Central memory CD8-positive, alpha-beta T cell (primary cell): ENCODE measurements around the gene DIAPH3.
"Not testable (repeated sequence)": the region's sequence is repeated elsewhere in the genome, so short reads cannot be mapped to it uniquely, and the experiment has no call there.

Source experiments
- ATAC-seq: fragments of 150-1000 bp; cut with Tn5 transposase; replicated peaks from 2 replicates; pipeline ENCODE4 v1.10.0; 2022; ENCODE audit warnings: mild to moderate bottlenecking, moderate FRiP score, moderate number of reproducible peaks; ENCODE audit not compliant: poor library complexity, severe bottlenecking; ENCODE audit errors: extremely low read depth
- DNase-seq, 2 donors: peaks; one replicate each; pipeline ENCODE4 v3.0.0; 2021; ENCODE audit warnings: low spot score in 2 of 2
- H3K27ac Mint-ChIP-seq: one replicate; pipeline ENCODE4 v1.8.0; 2022; ENCODE audit warnings: low read depth, mild to moderate bottlenecking, moderate library complexity, mixed read lengths
- H3K27me3 Mint-ChIP-seq: one replicate; pipeline ENCODE4 v1.8.0; 2022; ENCODE audit warnings: mixed read lengths
- H3K36me3 Mint-ChIP-seq: one replicate; pipeline ENCODE4 v1.8.0; 2022; ENCODE audit warnings: mild to moderate bottlenecking, moderate library complexity, mixed read lengths; ENCODE audit not compliant: insufficient read depth
- H3K4me1 Mint-ChIP-seq: one replicate; pipeline ENCODE4 v1.8.0; 2022; ENCODE audit warnings: mixed read lengths
- H3K4me3 Mint-ChIP-seq: one replicate; pipeline ENCODE4 v1.8.0; 2022; ENCODE audit warnings: mild to moderate bottlenecking, moderate library complexity, mixed read lengths
- H3K9me3 Mint-ChIP-seq: one replicate; pipeline ENCODE4 v1.8.0; 2022; ENCODE audit warnings: mixed read lengths

DIAPH3 gene

DNA sequence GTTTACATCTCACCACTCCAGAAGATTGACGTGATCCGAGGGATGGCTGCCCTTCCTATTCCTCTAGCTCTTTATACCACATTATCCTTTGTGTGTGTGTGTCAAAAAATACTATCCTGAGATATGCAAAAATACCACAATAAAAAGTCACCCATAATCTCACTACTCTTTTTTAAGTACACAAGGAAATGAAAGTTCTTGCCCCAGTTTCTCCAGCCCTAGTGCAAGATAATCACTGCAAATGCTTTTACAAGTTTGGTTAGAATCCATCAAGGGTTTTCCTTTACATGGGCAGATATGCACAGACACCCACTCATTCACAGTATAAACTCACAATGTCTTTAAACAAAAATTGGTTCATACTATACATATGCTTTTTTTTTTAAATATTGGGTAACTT, 89.3 kb downstream of the DIAPH3 start:
- no peaks in the 10 kb centered on the region for H3K9me3 Mint-ChIP-seq
- no peaks in the 10 kb centered on the region for H3K36me3 Mint-ChIP-seq
- no peaks in the 10 kb centered on the region for H3K4me1 Mint-ChIP-seq
- H3K4me3 Mint-ChIP-seq = no peak overlapping the region
- ATAC-seq = no peak
- H3K27me3 Mint-ChIP-seq = no peaks in the 10 kb centered on the region
- DNase-seq = no peak
- H3K27ac Mint-ChIP-seq = no peak overlapping the region

DNA sequence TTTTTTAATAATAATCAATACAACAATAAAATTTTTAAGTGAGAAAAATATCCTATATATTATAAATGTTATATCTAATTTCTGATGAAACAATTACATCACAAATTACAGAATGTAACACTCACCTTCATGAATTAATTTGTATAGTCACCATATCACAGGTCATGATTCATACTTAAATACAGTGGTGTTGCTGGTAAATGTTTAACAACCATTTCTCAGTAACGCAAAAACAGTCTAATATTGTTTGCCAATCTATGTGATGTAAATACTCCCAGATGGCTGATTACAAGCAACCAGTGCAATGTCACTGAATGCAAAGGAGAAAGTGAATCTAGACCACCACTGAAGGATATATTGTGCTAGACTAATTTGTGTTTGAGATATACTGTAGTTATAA, 97.5 kb downstream of the DIAPH3 start:
- Mint-ChIP-seq H3K4me1 (no peaks in the 10 kb centered on the region), H3K36me3 (peaks cover 3% of the 10 kb centered on the region), H3K9me3 (no peaks in the 10 kb centered on the region), H3K4me3 (no peak overlapping the region), H3K27me3 (no peaks in the 10 kb centered on the region), H3K27ac (no peak overlapping the region)
- ATAC-seq (no peak), DNase-seq (no peak)

DNA sequence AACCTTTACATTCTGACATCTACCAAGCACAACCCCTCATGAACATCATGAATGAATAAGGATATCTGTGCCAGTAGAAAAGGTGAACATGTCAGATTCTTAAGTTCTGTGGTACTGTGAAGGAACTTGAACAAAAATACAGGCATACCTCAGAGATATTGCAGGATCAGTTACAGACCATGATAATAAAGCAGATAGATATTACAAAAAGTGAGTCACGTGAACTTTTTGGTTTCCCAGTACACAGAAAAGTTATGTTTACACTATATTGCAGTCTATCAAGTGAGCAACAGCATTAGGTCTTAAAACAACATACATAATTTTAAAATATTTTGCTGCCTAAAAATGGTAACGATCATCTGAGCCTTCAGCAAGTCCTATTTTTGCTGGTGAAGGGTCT, 101.2 kb downstream of the DIAPH3 start:
- Mint-ChIP-seq H3K4me3 (no peak overlapping the region), H3K27ac (no peak overlapping the region), H3K9me3 (no peaks in the 10 kb centered on the region), H3K4me1 (no peaks in the 10 kb centered on the region), H3K27me3 (no peaks in the 10 kb centered on the region), H3K36me3 (peaks cover 3% of the 10 kb centered on the region)
- ATAC-seq (no peak), DNase-seq (no peak)

DNA sequence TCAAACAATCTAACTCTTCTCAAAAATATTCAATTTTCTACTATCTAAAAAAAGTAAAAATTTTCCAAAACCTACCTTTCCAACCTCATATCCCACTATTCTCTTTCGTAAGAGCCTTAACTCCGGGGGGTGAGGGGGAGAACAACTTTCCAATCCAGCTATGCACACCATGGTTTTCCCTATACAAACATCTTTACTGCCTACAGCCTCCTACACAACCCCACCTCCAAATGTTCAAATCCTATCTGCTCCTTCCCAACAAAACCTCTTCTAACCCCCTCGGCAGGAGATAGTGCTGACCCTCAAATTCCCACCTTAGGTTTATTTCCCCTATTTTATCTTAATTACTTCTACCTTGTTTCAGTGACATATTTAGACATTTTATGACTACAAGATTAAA, 102.0 kb downstream of the DIAPH3 start:
- H3K36me3 Mint-ChIP-seq = peaks cover 5% of the 10 kb centered on the region
- ATAC-seq (no peak), DNase-seq (no peak)
- H3K4me1 Mint-ChIP-seq = no peaks in the 10 kb centered on the region
- no peaks in the 10 kb centered on the region for H3K9me3 Mint-ChIP-seq
- H3K4me3 Mint-ChIP-seq = no peak overlapping the region
- H3K27ac Mint-ChIP-seq = peak overlapping the region; percentile 36
- no peaks in the 10 kb centered on the region for H3K27me3 Mint-ChIP-seq

GRCh38 chr13:60051754-60052285, 111.9 kb downstream of the DIAPH3 start:
- no peaks in the 10 kb centered on the region for H3K4me1 Mint-ChIP-seq
- ATAC-seq = no peak

GRCh38 chr13:60048353-60048752, 115.4 kb downstream of the DIAPH3 start:
- not testable (repeated sequence) for H3K4me3 Mint-ChIP-seq, H3K27ac Mint-ChIP-seq, H3K36me3 Mint-ChIP-seq, H3K9me3 Mint-ChIP-seq, DNase-seq, H3K27me3 Mint-ChIP-seq, ATAC-seq, H3K4me1 Mint-ChIP-seq

More at GRCh38 chr13:60051754-60052285, 111.9 kb downstream of the DIAPH3 start:
- Mint-ChIP-seq H3K36me3 (no peaks in the 10 kb centered on the region), H3K27ac (no peak overlapping the region), H3K9me3 (no peaks in the 10 kb centered on the region), H3K4me3 (no peak overlapping the region), H3K27me3 (no peaks in the 10 kb centered on the region)
- DNase-seq = no peak

- ATAC-seq (no peak), DNase-seq (no peak)
- H3K4me3 Mint-ChIP-seq = no peak overlapping the region
- H3K27me3 Mint-ChIP-seq = no peaks in the 10 kb centered on the region
- no peak overlapping the region for H3K27ac Mint-ChIP-seq
- H3K4me1 Mint-ChIP-seq = no peaks in the 10 kb centered on the region
- no peaks in the 10 kb centered on the region for H3K9me3 Mint-ChIP-seq
- no peaks in the 10 kb centered on the region for H3K36me3 Mint-ChIP-seq
Measured at GRCh38 chr13:60047918-60048317, 115.8 kb downstream of the DIAPH3 start.

GRCh38 chr13:60044321-60044720, 119.4 kb downstream of the DIAPH3 start:
- Mint-ChIP-seq H3K4me3 (no peak overlapping the region), H3K4me1 (no peaks in the 10 kb centered on the region), H3K36me3 (peaks cover 1% of the 10 kb centered on the region), H3K9me3 (no peaks in the 10 kb centered on the region), H3K27ac (no peak overlapping the region), H3K27me3 (no peaks in the 10 kb centered on the region)
- DNase-seq (no peak), ATAC-seq (no peak)

GRCh38 chr13:60043262-60043661, 120.5 kb downstream of the DIAPH3 start:
- no peak overlapping the region for H3K4me3 Mint-ChIP-seq
- H3K36me3 Mint-ChIP-seq = peaks cover 1% of the 10 kb centered on the region
- no peaks in the 10 kb centered on the region for H3K4me1 Mint-ChIP-seq
- H3K27ac Mint-ChIP-seq = no peak overlapping the region
- DNase-seq (no peak), ATAC-seq (no peak)
- H3K9me3 Mint-ChIP-seq = no peaks in the 10 kb centered on the region
- no peaks in the 10 kb centered on the region for H3K27me3 Mint-ChIP-seq

GRCh38 chr13:60040668-60041067, 123.1 kb downstream of the DIAPH3 start:
- not testable (repeated sequence) for H3K36me3 Mint-ChIP-seq, H3K4me3 Mint-ChIP-seq, H3K27ac Mint-ChIP-seq, H3K4me1 Mint-ChIP-seq, DNase-seq, H3K9me3 Mint-ChIP-seq, H3K27me3 Mint-ChIP-seq, ATAC-seq

GRCh38 chr13:60035874-60036273, 127.9 kb downstream of the DIAPH3 start:
- no peak overlapping the region for H3K4me3 Mint-ChIP-seq
- H3K27ac Mint-ChIP-seq = no peak overlapping the region
- H3K36me3 Mint-ChIP-seq = peaks cover 2% of the 10 kb centered on the region
- H3K27me3 Mint-ChIP-seq = no peaks in the 10 kb centered on the region
- ATAC-seq (no peak), DNase-seq (no peak)
- no peaks in the 10 kb centered on the region for H3K4me1 Mint-ChIP-seq
- no peaks in the 10 kb centered on the region for H3K9me3 Mint-ChIP-seq

GRCh38 chr13:60032851-60033250, 130.9 kb downstream of the DIAPH3 start:
- Mint-ChIP-seq H3K36me3 (peaks cover 3% of the 10 kb centered on the region), H3K9me3 (no peaks in the 10 kb centered on the region), H3K27ac (no peak overlapping the region), H3K4me1 (no peaks in the 10 kb centered on the region), H3K27me3 (no peaks in the 10 kb centered on the region), H3K4me3 (no peak overlapping the region)
- DNase-seq = no peak
- no peak for ATAC-seq

DNA sequence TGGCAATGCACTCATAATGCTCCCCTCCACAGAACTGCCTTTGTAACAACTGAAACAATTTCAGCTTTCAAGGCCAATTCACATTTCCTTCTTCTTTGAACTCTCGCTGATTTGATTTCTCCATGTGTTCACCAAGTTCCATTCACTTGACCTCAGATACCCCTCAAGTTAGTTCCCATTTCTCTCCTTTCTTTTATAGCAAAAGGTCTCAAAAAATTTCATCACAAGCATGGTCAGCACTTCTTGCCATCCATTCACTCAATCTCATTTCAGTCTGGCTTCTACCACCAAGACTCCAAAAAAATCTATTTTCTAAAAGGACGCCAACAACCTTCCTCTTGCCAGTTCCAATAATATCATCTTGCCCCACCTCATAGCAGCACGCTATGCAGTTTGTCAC, 135.7 kb downstream of the DIAPH3 start:
- DNase-seq (no peak), ATAC-seq (no peak)
- Mint-ChIP-seq H3K36me3 (peaks cover 3% of the 10 kb centered on the region), H3K4me1 (no peaks in the 10 kb centered on the region), H3K27me3 (no peaks in the 10 kb centered on the region), H3K4me3 (no peak overlapping the region), H3K27ac (no peak overlapping the region), H3K9me3 (peaks cover 6% of the 10 kb centered on the region)

DNA sequence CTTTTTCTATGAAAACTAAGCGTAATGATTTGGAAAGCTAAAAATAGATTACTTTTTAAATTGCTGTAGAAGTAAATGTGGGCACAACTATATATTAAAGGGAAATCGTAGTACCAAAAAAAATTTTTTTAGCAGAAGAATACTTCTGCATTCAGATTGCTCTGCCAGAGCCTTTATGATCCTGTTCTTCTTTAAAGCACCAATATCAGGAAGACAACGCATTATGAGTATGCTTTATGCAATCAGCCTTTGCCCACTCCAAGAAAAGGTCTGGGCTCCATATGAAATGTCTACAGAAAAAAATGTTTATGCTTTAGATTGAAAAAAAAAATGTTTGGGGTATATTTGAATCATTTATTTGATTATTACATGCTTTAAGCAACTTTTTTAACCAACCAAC, 137.4 kb downstream of the DIAPH3 start:
- Mint-ChIP-seq H3K4me3 (no peak overlapping the region), H3K27me3 (no peaks in the 10 kb centered on the region), H3K4me1 (no peaks in the 10 kb centered on the region), H3K36me3 (peaks cover 3% of the 10 kb centered on the region), H3K27ac (no peak overlapping the region), H3K9me3 (peaks cover 6% of the 10 kb centered on the region)
- ATAC-seq (no peak), DNase-seq (no peak)
